HG03442 (cell line): ENCODE measurements around the gene PDE9A.

ENCODE experiments used
- ATAC-seq: cut with Tn5 transposase; IDR thresholded peaks from one replicate; pipeline ENCODE4 v1.9.1; 2021; ENCODE audit warnings: mild to moderate bottlenecking, moderate library complexity; ENCODE audit not compliant: unreplicated experiment

The PDE9A gene

DNA sequence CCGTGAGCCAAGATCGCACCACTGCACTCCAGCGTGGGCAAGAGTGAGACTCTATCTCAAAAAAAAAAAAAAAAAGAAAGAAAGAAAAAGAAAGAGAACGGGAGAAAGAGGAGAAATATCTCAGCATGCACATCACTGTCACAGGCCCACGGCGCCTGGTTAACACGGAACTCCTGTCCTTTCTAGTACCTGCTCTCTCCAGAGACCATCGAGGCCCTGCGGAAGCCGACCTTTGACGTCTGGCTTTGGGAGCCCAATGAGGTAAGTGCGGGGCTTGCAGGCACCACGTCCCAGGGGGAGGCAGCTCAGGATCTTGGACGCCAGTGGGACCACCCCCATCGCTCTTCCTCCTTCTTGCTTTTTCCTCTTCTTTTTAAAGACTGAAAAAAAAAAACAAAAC lies 100.4 kb downstream of the PDE9A start:
- ATAC-seq: no peak

DNA sequence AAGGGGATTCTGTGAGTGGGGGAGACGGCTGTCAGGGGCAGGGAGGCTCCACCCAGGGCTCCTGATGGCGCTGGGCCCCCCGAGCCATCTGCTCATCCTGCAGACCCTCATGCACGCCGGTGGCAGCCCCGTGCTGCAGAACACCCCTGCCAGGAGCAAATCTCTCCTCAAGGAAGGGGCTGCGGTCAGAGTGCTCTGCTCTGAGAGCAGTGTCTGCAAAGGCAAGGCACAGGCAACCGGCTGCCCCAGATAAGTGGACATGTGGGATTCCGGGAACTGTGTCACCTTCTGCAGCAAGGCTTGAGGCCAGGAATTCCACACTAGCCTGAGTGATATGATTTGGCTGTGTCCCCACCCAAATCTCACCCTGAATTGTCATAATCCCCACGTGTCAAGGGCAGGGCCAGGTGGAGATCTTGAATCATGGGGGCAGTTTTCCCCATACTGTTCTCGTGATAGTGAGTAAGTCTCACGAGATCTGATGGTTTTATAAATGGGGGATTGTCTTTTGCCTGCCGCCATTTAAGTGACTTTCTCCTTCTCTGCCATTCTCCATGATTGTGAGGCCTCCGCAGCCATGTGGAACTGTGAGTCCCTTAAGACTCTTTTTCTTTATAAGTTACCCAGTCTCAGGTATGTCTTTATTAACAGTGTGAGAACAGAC lies 101.0 kb downstream of the PDE9A start:
- no peak for ATAC-seq

DNA sequence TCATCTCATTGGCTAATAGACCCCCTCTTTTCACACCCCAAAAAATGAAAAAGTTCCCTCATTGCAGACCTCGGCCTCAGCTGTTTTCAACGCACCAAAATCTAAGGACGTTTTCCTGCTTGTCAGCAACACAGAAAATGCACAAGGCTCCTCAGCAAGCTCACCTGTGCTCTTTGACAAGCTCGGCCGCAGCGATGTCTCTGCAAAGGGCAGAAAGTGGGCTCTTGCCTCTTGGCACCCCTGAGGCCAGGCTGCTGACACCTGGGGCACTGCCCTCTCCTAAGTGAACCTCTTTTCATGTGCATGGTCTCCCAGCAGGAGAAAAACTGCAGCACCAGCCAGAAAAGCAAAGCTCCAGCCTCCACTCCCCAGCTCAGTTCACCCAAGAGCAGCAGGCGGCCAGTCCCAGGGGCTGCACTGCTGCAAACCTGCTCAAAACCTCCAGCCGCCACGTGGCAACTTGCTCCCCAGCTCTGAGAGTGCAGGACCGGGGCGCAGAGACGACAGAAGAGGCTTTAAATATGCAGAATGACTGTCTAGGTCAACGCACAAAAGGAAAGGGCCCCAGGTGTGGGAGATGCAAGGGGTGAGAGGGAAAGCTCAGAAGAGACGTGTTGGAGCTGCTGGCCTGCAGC lies 101.7 kb downstream of the PDE9A start:
- no peak for ATAC-seq

GRCh38 chr21:42755766-42756579 lies 102.6 kb downstream of the PDE9A start:
- no peak for ATAC-seq

- ATAC-seq: no peak
Measured at GRCh38 chr21:42756580-42757250, 103.3 kb downstream of the PDE9A start.

GRCh38 chr21:42757422-42757821 lies 104.0 kb downstream of the PDE9A start:
- no peak for ATAC-seq

- no peak for ATAC-seq
Measured at GRCh38 chr21:42757826-42758655, 104.6 kb downstream of the PDE9A start.

DNA sequence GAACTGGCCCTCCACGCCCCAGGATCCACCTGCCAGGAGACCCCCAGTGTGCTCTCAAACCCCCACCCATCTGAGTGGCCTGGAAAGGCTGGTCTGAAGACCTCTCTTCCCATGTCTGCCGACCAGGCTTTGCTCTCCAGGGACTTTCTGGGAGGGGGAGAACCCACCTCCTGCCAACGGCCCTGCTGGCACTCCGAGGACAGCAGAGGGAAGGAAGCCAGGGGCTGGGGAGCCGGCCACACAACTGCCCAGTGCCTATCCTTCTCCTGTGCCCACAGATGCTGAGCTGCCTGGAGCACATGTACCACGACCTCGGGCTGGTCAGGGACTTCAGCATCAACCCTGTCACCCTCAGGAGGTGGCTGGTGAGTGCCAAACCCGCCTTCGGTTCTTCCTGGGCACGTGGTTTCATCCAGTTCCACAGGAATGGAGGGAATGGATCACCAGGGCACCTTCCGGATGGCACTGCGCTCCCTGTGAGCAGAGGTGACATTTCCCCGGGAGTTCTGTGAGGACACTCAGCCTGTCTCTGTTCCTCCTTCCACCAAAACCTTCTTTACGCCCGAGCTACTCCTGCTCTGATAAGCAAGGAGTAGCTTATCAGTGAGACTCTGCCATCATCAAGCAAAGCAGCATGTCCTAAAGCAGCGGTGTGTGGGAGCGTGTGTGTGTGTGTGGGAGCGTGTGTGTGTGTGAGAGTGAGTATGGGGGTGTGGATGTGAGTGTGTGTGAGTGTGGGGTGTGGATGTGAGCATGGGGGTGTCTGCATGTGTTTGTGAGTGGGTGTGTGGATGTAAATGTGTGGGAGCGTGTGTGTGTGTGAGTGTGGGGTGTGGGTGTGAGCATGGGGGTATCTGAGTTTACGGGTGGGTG lies 105.5 kb downstream of the PDE9A start:
- no peak for ATAC-seq

DNA sequence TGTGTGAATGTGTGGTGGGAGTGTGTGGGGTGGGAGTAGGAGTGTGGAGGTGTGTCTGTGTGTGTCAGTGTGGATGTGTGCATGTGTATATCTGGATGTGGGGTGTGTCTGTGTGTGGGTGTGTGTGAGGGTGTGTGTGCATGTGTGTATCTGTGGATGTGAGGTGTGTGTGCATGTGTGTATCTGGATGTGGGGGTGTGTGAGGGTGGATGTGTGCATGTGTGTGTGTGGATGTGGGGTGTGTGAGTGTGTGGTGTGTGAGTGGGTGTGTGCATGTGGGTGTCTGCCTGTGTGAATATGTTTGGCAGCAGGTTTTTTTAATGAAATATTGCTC lies 106.1 kb downstream of the PDE9A start:
- ATAC-seq: no peak

GRCh38 chr21:42760361-42760950 lies 107.0 kb downstream of the PDE9A start:
- ATAC-seq: no peak

GRCh38 chr21:42760951-42761751 lies 107.7 kb downstream of the PDE9A start:
- ATAC-seq: no peak

- no peak for ATAC-seq
Measured at GRCh38 chr21:42761776-42762335, 108.4 kb downstream of the PDE9A start.

DNA sequence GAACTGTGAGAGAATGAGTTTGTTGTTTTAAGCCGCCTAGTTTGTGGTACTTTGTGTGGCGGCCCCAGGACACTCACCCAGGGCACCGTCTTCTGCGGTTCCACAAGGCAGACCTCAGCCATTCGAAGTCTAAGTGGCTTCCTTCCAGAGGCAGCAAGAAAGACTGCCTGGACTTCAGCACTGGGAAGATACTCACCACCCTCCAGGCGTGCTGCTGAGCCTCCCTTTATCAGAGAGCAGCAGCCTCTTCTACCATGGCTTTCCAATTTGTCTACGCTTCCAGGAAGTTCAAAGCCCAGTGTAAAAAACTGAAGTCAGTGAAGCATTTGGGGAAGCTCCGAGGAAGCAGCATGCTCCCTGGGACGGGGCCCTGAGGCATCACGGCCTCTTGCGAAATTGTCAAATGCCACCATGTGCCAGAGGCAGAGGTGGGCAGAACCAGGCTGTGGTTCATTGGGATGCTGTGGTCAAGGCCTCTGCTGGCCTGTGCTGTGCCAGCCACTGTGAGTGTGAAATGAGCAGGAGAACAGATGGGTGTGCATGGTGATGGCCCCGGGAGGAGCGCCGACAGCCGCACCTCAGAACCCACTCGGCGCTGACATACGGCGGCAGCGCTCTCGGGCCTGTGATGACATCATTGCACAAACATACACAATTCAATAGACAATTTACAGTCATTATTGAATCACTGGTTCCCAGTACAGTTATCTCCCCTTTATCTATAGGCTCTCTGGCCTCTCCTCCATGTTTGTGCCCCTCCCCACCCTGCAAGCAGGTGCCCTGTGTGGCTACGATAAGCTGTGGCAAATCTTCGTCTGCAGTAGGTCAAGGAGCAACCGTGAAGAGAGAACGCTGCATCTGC lies 110.4 kb downstream of the PDE9A start:
- no peak for ATAC-seq

DNA sequence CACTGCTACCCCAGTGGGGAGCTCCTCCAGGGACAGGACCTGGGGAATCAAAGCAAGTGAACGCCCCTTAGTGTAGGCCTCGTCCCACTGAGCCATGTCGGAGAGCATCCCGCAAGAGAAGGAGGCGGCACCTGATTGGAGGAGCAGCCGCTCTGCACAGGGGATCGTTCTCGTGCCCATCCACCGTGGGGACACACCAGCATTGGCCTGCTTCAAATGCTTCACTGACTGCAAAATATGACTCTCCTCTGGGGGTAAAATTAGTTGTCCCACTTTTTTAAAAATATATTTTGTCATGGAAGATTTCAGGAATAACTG lies 111.0 kb downstream of the PDE9A start:
- ATAC-seq: no peak

- no peak for ATAC-seq
Measured at GRCh38 chr21:42764883-42765282, 111.5 kb downstream of the PDE9A start.

GRCh38 chr21:42765656-42766055 lies 112.2 kb downstream of the PDE9A start:
- ATAC-seq: no peak

DNA sequence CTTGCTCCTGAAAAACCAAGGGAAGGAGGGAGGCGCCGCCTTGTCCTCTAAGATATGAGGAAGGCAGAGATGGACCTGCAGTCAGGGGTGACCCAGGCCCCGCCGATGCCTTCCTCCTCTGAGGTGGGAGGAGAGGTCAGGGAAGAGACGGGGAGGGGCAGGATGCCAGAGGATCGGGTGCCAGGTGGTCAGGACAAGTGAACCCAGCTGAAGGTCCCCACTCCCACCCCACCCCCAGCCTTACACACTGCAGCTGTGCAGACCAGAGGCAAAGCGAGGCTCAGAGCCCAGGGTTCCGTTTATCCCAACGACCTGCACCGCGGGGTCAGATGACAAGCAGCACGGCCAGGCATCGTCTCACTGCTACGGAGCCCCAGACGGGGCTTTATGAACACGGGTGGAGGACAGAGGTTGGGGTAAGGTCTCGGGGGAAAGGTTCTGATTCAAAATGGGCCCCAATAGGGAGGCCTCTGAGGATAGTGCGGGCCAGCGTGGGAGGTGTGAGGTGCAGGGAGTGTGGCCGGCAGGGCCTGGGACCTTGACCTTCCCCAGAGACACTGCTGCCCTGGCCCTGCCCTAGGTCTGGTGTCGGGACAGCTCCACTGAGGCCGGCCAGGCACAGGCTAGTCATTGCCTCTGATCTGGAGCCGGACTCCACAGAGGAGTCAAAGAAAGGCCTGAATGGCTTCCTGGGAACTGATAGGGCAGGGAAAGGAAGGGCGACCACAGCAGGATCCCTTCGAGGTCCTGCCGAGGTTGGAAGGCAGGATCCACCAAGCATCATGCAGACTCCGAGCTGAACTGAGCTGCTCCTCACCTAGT lies 113.5 kb downstream of the PDE9A start:
- ATAC-seq: no peak
